Measurements from ENCODE around the gene GALNT9.

The GALNT9 gene

DNA sequence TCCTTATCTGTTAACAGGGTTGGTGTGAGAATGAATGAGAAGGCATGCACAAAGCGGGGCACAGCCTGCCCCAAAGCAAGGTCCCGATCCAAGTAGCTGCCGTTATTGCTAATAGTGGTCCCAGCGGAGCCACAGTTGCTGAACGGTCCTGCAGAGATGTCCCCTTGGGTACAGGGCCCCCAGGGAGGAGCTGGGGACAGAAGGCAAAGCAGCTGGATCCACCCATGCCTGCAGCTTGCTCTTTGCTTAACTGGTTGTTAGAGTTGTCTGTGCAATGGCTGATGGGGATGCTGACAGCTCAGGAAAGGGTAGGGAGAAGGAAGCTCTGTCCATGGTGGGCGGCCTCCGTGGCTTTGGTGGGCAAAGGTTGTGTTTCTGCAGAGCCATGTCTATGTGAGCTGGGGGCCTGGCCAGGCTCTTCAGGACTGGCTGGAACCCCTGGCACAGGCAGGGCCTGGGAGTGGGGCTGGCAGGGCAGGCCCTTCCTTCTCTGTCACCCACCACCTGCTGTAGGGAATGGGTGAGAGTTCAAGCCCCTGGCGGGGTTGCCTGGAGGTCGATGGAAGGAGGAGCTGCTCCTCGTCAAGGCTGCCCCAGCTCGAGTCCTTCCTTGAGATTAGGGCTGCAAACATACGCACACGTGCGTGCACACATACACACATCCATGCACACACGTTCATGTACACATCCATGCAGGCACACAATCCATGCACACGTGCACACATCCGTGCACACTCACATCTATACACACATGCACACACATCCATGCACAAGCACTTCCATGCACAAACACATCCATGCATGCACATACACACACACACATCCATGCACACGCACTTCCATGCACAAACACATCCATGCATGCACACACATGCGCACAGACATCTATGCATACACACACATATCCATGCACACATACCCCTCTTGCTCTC, 149.7 kb downstream of the GALNT9 start:
- DNase-seq (ENCODE audit: extremely low spot score, insufficient read length, low read depth), result no peak

DNA sequence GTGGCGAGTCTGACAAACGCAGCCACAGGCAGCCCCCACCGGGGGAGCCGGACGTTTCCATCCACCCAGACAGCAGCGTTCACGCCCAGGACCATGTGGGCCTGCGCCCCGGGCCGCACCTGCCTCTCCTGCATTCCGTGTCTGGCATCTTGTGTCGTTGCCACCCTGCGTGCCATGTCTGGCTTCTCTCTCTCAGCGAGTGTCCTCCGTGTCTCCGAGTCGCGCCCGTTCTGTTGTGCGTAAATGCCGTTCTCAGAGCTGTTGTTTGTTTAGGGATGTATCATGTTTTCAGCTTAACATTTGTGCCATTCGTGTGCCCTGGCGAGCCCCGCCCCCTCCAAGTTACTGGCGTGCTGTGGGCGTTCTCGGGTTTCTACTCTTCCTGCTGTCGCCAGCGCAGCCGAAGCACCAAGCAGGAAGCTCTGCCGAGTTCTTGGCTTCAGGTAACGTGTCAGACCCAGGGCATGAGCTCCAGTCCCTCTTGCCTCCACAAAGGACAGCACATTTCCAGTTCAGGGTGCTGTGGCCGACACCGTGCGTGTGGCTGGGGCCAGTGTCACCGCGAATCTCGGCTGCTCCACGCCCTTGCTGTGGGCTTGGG, 150.5 kb downstream of the GALNT9 start:
- DNase-seq (ENCODE audit: extremely low spot score, insufficient read length, low read depth) (no peak), FAIRE-seq (no peak)

More for the DNA sequence above, 149.7 kb downstream of the GALNT9 start:
- FAIRE-seq, result no peak

DNA sequence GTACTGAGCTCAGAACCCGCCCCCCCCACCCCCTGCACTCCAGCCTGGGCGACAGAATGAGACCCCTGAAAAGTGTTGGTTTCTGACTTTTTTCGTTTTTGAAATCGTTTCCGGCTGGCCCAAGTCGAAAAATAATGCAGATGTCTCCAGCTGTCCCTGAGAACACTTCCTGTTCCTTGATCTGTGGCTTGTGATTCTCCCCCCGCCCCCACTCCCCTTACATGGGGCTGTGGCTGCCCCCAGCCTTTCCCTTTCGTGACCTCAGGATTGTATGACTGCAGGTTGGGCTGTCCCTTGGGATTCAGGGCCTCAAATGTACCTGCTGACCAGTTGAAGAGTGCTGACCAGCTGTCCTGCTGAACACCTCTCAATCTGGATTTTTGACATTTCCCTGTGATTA, 151.1 kb downstream of the GALNT9 start:
- DNase-seq (ENCODE audit: extremely low spot score, insufficient read length, low read depth), result no peak
- FAIRE-seq, result no peak

DNA sequence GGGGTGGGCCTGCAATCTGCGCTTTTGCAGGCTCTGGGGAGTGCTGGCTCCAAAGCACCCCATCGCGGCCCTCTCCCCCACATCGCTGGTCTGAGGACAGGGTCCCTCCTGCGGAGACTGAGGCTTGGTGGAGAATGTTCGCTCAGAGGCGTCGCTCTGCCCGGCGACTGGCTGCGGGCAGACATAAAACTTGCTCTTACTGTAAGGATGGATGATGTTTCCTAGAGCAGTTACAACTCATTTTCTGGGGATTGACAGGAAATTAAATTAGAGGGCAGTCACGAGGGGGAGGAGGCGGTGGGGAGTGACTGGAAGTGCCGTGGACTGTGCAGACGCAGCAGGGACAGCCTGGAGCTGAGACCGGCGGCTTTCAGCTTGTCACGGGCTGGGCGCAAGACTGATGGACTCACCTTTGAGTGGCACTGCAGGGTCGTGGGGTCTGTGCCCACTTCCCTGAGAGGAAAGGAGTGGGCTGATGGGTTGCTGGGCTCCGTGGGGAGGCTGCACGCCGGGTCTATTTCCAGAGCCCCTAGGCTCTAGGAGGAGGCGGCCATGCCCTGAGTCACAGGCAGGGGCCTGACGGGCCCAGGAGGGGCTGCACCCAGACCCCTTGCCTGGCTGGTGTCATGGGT, 152.4 kb downstream of the GALNT9 start:
- DNase-seq (ENCODE audit: extremely low spot score, insufficient read length, low read depth), result no peak

DNA sequence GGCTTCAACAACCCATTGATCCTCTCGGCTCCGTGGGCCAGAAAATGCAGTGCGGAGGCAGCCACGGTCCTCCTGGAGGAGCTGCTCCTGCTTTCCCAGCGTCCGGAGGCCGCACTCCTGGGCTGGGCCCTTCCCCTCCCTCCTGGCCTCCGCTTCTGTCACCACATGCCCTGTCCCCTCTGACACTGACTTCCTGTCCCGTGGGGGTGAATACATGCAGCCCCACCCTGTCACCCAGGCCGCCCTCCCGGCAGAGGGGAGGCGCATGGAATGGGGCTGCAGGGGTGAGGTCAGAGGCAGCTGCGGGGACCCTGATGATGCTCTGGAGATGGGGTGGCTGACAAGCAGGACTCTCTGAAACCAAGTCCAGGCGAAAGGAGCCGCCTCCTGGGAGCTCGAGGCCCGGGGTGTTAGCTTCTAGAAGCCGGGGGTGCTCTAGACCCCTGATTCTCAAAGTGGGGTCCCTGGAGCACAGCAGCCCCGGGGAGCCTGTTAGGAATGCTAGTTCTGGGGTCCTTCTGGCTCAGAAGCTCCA, 152.9 kb downstream of the GALNT9 start:
- FAIRE-seq, result no peak
- no peak for DNase-seq (ENCODE audit: extremely low spot score, insufficient read length, low read depth)

More for the DNA sequence above, 152.4 kb downstream of the GALNT9 start:
- no peak for FAIRE-seq

DNA sequence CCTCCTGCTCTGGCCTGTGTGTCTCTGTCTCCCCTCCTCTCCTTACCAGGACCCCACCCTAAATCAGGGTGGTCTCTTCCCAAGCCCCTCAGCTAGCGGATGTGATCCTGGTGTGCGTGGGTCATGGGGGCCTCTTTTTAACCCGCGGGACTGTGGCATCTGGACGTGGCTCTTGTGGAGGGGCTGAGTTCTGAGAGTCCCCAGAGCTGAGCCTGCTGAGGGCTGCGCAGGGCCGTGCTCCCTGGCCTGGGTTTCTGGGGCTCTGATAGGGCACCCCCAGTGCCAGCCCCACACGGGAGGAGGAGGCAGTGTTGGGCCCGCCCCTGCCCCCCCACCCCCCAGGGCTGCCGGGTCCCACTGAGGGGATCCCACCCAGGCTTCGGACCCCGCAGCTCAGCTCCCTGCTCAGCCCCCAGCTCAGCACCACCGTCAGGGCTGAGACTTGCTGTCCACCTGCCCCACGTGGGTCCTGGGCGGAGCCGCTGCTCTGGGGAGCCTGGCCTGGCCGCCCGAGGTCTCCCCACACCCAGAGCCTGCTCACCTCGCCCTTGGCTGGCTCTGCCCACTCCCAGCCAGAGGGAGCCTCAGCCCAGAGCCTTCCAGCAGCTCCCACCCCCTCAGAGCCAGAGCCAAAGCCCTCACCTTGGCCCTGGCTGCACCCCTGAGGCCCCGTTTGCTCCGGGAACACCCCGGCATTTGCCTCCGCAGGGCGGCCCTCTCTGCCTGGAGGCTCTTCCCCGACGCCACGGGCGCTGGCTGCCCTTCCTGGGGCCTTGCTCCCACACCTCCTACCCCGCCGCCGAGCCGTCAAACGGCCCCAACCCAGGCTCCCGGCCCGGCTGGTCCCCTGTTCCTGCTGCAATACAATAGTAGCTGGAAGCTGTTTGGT, 153.6 kb downstream of the GALNT9 start:
- FAIRE-seq (no peak), DNase-seq (ENCODE audit: extremely low spot score, insufficient read length, low read depth) (no peak)

DNA sequence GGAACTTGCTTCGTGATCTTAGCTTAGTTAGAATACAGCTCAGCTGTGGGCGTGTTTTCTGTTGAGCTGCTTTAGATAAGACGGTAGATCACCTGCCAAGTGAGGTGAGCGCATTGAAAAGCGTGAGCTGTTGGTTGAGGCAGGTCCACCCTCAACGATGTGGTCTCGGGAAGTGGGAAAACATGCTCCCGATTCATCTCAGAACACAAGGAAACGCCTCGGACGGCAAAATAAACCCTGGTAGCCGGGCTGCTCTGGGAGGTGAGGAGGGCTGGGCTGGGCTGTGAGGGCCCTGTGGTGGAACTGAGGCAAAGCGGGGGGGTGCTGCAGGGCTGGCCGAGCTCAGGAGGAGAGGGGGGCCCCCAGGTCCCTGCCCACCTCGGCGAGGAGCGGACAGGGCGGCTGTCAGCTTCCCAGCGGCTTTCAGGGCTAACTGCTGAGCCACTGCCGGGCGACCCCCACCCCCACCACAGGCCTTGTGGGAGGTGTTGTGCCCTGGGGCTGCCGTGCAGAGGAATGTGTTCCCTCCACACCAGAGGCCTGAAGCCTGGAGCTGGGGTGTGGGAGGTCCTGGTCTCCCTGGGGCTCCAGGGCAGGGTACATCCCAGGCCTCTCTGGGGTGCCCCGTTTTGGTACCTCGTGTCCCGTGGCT, 154.4 kb downstream of the GALNT9 start:
- FAIRE-seq, result no peak
- no peak for DNase-seq (ENCODE audit: extremely low spot score, insufficient read length, low read depth)

DNA sequence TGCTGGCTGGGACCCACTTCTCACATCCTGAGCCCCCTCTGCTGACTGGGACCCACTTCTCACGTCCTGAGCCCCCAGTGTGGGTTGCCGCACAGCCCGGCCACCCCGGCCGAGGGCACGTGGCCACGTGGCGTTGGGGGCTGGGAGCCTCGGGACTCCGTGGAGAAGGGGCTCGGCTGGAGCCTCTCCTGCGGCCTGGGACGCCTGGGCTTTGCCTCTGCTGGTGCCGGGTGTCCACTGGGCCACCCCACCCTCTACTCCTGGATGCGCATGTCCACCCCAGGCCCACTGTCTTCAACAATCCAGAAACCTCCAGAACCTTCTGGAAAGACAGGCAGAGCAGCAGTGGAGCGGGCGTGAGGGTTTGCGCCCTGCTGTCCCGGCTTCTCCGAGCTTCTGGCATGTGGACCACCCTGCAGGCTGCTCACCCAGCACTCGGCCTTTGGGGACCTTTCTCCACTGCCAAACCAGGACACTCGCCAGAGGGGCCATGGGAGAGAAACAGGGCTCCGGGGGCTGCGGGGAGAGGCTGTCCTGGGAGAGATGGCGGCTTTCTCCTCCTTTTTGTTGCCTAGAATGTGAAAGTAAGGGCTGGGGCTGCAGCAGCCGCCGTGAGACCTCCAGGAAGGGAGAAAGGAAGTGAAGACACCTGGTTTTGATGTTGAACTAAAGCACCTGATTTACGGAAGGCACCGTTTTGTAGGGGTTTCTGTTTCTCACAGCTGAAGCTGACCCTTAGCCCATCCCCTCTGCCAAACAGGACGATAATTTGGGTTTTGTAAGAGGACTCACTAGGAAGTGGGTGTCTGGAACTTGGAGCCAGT, 155.2 kb downstream of the GALNT9 start:
- DNase-seq (ENCODE audit: extremely low spot score, insufficient read length, low read depth) (no peak), FAIRE-seq (no peak)

DNA sequence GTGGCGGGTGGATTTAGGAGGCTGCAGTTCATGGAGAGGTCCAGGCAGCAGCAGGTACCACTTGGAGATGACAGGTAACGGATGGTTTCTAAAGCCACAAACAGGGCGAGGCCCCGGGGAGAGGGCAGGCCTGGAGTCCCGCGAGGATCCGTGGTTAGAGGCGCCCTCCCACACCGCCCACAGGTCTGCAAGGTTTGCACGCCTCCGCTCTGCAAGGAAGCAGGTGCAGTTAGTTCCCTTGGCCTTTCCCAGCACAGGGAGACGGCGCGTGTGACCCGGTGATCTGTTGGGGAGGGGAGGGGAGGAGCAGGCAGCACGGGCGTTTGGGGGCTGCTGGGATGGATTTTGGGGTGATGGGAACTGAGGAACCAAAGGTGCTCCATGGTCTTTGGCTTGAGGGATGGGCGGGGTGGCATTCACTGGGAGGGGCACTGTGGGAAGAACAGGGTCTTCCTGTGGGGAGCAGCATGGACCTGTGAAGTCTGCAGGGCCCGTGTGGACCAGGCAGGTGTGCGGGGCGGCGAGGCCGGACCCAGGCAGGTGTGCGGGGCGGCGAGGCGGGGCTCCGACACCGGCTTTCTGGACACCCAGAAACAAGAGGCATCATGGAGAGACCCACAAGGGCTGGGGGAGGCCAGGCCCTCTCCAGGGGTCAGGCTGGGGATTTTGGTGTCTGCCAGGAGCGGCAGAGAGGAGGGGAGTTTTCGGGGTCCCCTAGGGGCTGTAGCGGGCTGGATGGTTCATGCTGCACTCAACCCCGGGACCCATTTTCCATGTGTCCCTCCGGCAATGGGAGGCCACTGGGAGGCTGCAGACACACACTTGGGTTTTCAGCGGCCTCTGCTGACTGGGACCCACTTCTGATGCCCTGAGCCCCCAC, 156.0 kb downstream of the GALNT9 start:
- FAIRE-seq, result no peak
- DNase-seq (ENCODE audit: extremely low spot score, insufficient read length, low read depth), result no peak

DNA sequence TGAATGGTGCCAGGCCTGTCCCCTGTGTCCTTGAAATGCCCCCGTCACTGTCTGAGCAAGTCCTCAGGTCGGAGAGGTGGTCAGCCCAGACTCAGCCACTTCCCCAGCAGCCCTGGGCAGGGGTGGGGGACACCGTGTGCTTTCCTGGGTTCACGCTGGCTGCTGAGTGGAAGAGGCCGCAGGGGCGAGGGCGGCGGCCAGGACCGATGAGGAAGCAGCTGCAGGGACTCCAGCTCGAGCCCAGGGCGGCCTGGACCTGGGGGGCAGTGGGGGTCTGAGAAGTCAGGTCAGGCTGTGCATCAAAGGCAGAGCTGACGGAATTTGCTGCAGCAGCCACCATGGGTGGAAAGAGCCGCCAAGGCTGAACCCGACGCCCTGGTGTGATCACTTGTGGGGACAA, 156.8 kb downstream of the GALNT9 start:
- DNase-seq (ENCODE audit: extremely low spot score, insufficient read length, low read depth) (no peak), FAIRE-seq (no peak)

DNA sequence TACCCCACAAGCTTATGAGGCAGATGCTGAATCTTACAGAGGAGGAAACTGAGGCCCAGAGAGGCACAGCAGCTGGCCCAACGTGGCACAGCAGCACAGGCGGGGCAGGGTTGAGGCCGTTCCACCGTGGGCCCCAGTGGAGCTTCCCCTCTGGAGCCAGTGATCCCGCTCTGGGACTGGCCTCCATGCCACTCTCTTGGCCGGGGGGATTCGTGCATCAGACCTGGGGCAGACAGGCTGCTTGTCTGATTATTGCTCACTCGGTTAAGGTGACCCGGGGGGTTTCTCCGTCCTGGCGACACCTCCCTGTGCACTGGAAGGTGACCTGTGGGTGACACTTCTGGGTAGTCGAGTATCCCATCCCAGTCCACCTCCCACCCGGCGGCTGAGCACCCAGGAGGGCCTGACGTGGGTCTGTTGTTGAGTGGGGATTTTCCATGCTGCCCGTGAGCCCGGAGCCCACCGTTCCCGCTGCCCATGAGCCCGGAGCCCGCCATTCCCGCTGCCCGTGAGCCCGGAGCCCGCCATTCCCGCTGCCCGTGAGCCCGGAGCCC, 157.3 kb downstream of the GALNT9 start:
- DNase-seq (ENCODE audit: extremely low spot score, insufficient read length, low read depth) (no peak), FAIRE-seq (no peak)

DNA sequence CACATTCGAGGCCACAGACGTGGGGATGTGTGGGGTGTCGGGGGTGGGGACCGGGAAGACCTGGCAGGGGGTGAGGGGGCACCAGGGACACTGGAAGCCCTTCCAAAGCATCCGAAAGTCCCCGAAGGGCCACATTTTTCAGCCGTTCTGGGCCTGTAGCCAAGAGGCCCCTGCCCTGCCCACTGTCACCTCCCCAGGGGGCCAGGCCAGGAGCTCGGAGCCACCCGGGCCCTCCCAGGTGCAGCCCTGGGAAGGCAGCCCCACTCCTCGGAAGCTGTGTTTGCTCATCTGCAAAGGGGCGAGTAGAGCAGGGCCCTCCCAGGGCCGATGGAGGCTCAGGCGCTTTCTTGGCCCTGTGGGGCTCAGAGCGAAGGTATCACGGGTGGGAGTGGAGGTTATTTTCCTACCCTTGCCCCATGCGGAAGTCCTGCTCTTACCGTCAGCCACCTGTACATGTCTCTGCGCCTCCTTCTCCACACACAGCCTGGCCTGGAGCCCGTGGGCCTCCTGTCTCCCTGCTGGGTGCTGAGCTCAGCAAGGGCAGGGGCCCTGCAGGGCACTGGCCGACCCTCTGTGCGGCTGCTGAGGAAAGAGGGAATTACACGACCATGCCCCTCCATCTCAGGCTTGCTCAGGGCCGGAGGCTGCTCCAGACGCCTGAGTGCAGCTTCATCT, 158.0 kb downstream of the GALNT9 start:
- FAIRE-seq, result no peak
- DNase-seq (ENCODE audit: extremely low spot score, insufficient read length, low read depth), result no peak

DNA sequence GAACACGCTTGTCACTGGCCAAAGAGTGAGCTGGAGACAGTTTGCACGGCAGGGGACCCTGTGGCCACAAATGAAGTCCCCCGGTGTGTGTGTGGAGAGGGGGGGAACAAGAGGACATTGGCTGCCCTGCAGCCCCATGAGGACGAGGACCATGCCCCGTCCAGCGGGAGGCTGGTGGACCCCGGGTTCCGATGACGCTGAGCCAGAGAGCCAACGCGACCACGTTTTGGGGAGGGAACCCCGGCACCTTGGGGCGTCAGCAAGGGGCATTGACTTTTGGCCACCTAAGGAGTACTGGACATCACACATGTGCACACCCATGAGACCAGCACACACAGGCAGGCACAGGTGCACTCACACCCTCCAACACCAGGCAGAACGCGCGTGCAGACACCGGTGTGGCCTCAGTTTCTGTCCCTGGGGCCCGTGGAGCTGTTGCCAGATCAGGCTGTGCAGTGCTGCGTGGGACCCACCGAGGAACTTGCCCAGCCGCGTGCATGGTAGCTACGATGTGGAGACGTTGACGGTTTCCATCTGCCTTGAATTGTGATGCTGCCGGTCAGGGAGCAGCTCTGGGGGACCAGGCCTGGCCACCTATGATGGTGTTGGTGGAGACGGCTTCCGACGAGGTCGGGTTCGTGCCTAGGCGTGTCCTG, 158.6 kb downstream of the GALNT9 start:
- FAIRE-seq, result no peak
- no peak for DNase-seq (ENCODE audit: extremely low spot score, insufficient read length, low read depth)

DNA sequence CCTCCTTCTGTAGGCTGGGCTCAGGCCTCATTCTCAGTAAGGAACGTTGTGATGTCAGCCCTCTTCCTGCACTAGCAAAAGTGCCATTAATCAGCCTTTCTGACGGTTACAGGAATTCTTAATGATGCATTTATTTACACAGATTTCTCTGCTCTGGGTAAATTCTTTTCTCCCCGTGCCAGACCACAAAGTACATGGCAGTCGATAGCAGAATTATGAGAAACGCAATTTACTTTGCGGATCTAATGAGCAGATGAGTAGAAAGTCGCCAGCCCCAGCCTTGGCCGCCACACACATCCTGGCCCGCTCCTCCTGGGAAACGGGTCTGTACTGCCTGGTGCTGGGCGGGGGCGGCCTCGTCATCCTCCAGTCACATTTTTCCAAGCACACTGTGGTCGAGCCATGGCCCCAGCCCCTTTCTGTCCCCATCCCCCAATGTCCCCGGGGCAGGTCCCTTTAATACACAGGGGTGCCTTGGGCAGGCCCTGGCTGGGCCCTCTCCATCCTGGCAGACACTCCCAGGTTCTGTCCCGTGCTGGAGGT, 159.2 kb downstream of the GALNT9 start:
- no peak for DNase-seq (ENCODE audit: extremely low spot score, insufficient read length, low read depth)
- FAIRE-seq, result no peak

DNA sequence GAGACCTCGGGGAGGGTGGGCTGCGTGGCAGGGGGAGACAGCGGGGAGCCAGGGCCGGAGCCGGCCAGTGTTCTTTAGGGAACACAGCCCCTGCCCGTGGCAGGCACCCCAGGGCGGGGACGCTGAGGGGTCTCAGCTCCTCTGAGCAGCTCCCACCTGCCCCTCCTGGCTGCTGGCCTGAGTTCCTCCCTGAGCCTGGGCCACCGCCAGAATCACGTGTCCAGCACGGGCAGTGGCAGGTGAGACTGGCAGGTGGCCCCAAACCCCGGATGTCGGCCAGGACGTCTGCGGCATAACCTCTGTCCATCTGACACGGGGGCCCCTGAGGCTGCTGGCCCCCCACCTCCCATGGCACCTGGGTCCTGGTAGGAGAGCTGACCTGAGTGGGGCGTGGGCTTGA, 160.0 kb downstream of the GALNT9 start:
- FAIRE-seq (no peak), DNase-seq (ENCODE audit: extremely low spot score, insufficient read length, low read depth) (no peak)
